AG09319 (cell line): ENCODE data around the gene SPAG4.

Source experiments
- DNase-seq: peaks from one replicate; pipeline ENCODE4 v3.0.0-alpha.2; 2010; ENCODE audit warnings: low read depth; ENCODE audit errors: extremely low read depth
- CTCF ChIP-seq: IDR thresholded peaks from 2 replicates; pipeline ENCODE4 v1.5.1; 2011; ENCODE audit warnings: low read depth, mild to moderate bottlenecking, inconsistent platforms, low read length, moderate library complexity

Gene SPAG4

GRCh38 chr20:35600176-35600992 is 15.2 kb upstream of the SPAG4 start:
- DNase-seq: no peak
- no peak for TF ChIP-seq CTCF

- TF ChIP-seq CTCF: peak; percentile 43
- peak; percentile 25 for DNase-seq
Observed at GRCh38 chr20:35600993-35601973, 14.3 kb upstream of the SPAG4 start.

GRCh38 chr20:35601990-35602389 is 13.6 kb upstream of the SPAG4 start:
- no peak for DNase-seq
- no peak for TF ChIP-seq CTCF

GRCh38 chr20:35602851-35603495 is 12.7 kb upstream of the SPAG4 start:
- DNase-seq: no peak
- TF ChIP-seq CTCF: no peak

- DNase-seq: no peak
- TF ChIP-seq CTCF: no peak
Observed at GRCh38 chr20:35603695-35604448, 11.8 kb upstream of the SPAG4 start.

- no peak for DNase-seq
- peak; percentile 11 for TF ChIP-seq CTCF
Observed at GRCh38 chr20:35604449-35604747, 11.2 kb upstream of the SPAG4 start.
